HG03196 (cell line): Measurements from ENCODE around the gene PRKCH.

Experiments
- ATAC-seq: cut with Tn5 transposase; IDR thresholded peaks from one replicate; pipeline ENCODE4 v1.9.1; 2021; ENCODE audit not compliant: unreplicated experiment

Gene PRKCH

DNA sequence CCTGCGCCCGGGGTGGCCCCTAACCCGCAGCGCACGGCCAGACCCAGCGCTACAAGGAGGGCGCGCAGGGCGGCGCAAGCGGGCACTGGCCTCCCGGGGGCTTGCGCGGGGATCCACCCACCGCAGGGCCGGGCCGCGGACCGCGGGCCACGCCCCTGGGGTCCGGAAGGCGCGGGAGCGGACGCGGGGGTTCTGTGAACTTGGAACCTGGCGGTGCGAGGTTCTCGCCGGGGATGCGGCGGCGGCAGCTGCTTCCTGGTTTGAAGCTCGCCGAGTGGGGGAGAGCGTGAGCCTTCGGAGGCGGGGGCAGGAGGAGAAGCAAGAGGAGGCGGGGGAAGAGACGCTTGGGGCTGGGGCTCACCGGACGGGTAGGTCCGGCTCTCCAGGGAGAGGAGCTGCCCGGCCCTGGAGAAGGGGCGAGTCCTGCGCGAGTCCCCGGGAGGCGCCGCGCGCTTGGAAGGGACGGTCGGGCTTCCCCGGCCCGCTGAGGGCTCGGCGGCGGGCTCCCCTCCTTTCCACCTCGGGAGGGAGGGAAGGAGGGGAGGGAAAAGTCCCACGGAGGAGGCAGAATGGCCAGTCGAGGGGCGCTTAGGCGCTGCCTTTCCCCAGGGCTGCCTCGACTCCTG lies at the start of gene PRKCH:
PRKCH (plus strand) TSS at position 195 of the 626 bp plus-strand sequence. CDS start 523 bp downstream, outside the sequence.
- no peak for ATAC-seq

DNA sequence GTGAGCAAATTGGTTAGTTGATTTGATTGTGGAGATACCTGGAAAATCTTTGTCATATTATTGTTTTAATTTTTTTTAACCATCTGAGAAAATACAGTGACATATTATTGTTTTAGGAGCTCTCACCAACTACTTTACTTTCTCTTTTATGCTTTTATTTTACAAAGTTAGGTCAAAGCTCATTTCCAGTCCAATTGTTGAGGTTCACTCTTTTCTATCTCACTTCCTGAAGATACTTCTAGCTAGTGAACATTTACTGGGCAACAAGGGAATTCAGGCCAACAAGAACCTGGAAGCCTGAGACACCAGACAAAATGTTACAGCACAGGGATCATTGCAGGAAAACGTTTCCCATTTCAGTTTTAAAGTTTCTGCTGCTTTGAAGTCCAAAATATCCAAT lies 44.1 kb upstream of the PRKCH start:
- no peak for ATAC-seq

DNA sequence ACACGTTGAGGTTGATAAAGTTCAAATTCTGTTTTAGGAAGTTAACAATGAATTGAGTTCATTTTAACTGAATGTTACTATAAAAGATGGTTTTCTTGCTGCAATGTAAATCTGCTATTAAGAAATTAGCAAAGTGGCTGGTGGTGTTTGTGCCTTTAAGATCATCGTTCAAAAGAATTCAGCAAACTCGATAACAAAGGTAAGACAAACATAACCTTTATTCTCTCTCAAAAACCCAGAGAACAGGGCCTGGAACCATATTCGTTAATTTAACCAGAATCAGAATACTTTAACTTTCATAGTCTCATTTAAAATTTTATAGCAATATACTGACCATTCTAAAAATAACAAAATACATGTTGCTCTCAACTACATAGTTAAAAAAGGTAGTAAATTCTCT lies 43.6 kb upstream of the PRKCH start:
- no peak for ATAC-seq

- ATAC-seq: no peak
Observed at GRCh38 chr14:61279082-61279481, 42.3 kb upstream of the PRKCH start.

GRCh38 chr14:61280092-61280525 lies 41.3 kb upstream of the PRKCH start:
- no peak for ATAC-seq

- ATAC-seq: no peak
Observed at GRCh38 chr14:61280526-61281185, 40.7 kb upstream of the PRKCH start.

GRCh38 chr14:61281186-61281947 lies 40.0 kb upstream of the PRKCH start, which contains the start of gene TMEM30B:
Gene TMEM30B (minus strand): TSS chr14:61281338. CDS start chr14:61281147, 191 bp downstream.
- ATAC-seq: no peak

DNA sequence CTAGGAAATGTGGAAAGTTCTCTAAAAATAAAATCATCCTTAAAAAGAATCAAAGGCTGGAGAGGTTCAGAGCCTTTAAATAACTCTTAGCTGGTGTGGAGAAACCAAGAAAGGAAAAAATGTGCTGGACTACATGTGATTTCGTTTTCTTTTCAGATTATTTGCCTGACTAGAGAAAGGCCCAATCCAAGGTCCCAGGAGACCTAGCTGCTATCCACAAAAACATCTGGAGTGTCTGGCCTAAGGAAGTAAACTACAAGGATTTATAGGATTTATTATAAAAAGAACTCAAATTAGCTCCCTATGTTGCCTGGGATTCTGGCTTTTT lies 39.5 kb upstream of the PRKCH start:
- no peak for ATAC-seq

DNA sequence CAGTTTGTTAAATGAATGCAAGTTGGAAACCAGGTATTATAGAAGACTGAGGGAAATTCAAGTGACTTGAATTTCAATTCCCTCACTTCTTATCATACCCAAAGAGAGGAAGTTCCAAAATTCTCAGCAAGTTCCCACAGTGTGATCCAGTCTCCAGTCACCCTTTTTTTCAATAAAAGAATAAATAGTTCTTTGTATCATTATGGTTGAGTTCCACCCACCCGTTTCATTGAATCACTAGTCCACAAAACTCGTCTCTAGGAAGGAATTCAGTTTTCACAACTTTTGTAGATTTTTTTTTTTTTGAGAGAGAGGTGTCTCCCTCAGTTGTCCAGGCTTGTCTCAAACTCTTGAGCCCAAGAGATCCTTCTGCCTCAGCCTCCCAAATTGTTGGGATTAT lies 38.6 kb upstream of the PRKCH start:
- no peak for ATAC-seq

DNA sequence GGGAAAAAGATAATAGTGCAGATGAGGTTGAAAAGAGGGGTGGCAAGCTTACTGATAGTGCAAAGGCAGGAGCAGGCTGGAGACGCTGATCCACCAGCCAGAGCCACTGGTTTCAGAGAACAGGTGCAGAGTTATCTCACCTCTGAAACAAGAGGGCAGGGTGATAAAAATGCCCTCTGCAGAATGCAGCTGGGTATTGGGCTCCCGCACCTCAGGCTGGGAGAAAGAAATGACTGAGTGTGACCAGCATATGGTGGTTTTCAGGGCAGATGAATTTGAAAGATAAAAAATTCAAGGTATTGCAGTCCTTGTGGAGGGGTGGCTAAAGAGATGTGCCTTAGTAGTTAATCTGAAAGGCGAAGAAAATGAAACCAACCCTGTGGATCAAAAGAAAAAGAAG lies 37.4 kb upstream of the PRKCH start:
- ATAC-seq: no peak

DNA sequence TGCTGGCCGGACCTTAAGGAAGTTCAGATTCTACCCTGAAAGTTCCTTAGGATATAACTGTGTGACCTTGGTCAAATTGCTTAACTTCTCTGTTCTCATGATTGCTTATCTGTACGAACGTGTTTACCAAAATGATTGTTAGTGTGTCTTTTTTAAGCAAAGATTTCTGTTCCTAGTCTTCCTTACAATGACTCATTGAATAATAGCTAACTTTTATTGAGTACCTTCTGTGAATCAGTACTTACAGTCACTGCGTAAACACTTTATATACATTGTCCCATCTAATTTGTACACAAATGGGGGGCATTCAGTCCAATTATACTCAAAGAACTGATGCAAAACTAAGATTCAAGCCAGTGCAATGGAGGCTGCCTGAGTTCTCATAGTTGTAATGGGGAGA lies 36.0 kb upstream of the PRKCH start:
- no peak for ATAC-seq

DNA sequence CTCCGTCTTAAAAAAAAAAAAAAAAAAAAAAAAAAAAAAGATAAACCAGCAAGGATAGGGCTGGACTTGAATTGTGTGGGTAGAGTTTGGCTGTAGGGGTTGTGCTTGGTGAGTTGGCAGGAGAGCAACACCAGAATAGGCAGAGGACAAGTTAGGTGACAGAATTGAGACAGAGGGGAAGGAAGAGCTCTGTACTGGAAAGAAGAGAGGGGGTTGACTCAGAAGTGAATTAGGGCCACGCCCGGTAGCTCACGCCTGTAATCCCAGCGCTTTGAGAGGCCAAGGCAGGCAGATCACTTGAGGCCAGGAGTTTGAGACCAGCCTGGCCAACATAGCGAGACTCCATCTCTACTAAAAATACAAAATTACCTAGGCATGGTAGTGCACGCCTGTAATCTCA lies 34.2 kb upstream of the PRKCH start:
- ATAC-seq: no peak

- ATAC-seq: no peak
Observed at GRCh38 chr14:61288228-61288627, 33.2 kb upstream of the PRKCH start.

GRCh38 chr14:61288720-61289119 lies 32.7 kb upstream of the PRKCH start:
- ATAC-seq: no peak

GRCh38 chr14:61290701-61291100 lies 30.7 kb upstream of the PRKCH start:
- ATAC-seq: no peak

- no peak for ATAC-seq
Observed at GRCh38 chr14:61296151-61296550, 25.2 kb upstream of the PRKCH start.

GRCh38 chr14:61296719-61297502 lies 24.5 kb upstream of the PRKCH start:
- no peak for ATAC-seq

DNA sequence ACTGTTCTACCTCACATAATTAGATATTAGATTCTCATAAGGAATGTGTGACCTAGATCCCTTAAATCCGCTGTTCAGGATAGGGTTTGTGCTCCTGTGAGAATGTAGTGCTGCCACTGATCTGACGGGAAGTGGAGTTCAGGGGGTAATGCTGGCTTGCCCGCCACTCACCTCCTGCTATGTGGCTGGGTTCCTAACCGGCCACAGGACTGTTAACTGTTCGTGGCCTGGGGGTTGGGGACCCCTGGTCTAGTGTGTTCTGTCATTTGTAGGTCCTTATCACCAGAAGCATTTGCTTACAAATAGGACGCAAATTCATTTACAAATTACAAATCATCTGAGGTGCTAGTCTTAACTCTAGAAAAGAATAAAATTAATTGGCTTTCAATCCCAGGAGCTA lies 23.8 kb upstream of the PRKCH start:
- no peak for ATAC-seq

- no peak for ATAC-seq
Observed at GRCh38 chr14:61298824-61299223, 22.6 kb upstream of the PRKCH start.

- ATAC-seq: no peak
Observed at GRCh38 chr14:61300209-61300608, 21.2 kb upstream of the PRKCH start.

GRCh38 chr14:61300754-61301153 lies 20.6 kb upstream of the PRKCH start:
- no peak for ATAC-seq
